HG02981 (cell line): Measurements from ENCODE around the gene MPDZ.

Experiments
- ATAC-seq: cut with Tn5 transposase; IDR thresholded peaks from one replicate; pipeline ENCODE4 v1.9.1; 2021; ENCODE audit warnings: mild to moderate bottlenecking, moderate library complexity; ENCODE audit not compliant: unreplicated experiment

Gene MPDZ, protein sequence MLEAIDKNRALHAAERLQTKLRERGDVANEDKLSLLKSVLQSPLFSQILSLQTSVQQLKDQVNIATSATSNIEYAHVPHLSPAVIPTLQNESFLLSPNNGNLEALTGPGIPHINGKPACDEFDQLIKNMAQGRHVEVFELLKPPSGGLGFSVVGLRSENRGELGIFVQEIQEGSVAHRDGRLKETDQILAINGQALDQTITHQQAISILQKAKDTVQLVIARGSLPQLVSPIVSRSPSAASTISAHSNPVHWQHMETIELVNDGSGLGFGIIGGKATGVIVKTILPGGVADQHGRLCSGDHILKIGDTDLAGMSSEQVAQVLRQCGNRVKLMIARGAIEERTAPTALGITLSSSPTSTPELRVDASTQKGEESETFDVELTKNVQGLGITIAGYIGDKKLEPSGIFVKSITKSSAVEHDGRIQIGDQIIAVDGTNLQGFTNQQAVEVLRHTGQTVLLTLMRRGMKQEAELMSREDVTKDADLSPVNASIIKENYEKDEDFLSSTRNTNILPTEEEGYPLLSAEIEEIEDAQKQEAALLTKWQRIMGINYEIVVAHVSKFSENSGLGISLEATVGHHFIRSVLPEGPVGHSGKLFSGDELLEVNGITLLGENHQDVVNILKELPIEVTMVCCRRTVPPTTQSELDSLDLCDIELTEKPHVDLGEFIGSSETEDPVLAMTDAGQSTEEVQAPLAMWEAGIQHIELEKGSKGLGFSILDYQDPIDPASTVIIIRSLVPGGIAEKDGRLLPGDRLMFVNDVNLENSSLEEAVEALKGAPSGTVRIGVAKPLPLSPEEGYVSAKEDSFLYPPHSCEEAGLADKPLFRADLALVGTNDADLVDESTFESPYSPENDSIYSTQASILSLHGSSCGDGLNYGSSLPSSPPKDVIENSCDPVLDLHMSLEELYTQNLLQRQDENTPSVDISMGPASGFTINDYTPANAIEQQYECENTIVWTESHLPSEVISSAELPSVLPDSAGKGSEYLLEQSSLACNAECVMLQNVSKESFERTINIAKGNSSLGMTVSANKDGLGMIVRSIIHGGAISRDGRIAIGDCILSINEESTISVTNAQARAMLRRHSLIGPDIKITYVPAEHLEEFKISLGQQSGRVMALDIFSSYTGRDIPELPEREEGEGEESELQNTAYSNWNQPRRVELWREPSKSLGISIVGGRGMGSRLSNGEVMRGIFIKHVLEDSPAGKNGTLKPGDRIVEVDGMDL (N-terminal part only)

DNA sequence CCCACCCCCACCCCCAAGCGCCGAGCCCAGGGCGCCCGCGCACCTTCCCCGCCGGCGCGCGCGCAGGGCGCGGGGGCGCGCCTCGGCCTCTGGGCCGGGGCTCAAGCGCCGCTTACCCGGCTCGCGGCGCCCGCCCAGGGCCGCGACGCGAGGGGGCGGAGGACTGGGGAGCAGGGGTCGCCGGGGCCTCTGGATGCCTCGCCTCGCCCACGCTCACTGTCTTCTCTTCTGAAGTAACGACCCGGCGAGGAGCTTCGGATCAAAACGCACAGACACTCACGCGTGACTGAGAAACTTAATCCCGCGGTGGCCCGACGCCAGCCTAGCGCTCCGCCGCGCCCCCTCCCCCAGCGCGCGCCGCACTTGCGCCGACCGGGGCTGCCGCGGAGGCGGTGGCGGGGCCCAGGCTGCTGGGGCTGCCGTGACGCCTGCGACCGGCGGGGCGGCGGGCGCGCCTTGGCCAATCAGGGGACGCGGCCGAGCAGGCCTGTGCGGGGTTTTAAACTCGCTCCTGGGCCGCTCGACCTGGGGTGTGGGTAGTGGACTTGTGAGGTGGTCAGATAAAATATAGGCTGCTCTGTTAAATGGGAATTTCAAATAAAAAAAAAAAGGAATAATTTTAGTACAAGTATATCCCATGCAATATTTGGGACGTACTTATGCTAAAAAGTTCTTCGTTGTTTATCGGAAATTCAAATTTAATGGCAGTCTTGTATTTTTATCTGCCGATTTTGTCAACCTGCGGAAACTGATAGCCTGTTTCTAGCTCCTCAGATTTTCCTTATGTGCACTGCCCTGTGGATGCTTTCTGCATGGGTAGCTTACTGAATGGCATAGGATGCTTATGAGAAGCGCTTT lies at the start of gene MPDZ:
TSS of gene MPDZ (minus strand) at position 409 of the 858 bp plus-strand sequence. CDS start 29,377 bp downstream, outside the sequence.
- no peak for ATAC-seq

DNA sequence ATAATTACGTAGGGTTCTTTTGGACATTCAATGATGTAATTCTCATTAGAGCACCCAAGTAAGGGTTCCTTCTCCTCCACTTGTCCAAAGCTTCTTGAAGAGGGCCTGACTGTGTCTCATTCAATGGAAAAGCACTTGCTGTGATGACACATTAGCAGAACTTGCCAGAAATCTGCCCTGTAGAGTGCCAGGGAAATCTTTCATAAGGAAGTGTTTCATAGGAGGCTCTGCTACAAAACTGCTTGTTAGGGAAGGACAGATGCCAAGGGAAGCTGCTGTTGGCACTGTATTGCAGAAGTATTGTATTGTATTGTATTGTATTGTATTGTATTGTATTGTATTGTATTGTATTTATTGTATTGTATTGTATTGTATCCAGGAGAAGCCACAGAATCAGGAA lies 45.5 kb upstream of the MPDZ start:
- ATAC-seq, result no peak

DNA sequence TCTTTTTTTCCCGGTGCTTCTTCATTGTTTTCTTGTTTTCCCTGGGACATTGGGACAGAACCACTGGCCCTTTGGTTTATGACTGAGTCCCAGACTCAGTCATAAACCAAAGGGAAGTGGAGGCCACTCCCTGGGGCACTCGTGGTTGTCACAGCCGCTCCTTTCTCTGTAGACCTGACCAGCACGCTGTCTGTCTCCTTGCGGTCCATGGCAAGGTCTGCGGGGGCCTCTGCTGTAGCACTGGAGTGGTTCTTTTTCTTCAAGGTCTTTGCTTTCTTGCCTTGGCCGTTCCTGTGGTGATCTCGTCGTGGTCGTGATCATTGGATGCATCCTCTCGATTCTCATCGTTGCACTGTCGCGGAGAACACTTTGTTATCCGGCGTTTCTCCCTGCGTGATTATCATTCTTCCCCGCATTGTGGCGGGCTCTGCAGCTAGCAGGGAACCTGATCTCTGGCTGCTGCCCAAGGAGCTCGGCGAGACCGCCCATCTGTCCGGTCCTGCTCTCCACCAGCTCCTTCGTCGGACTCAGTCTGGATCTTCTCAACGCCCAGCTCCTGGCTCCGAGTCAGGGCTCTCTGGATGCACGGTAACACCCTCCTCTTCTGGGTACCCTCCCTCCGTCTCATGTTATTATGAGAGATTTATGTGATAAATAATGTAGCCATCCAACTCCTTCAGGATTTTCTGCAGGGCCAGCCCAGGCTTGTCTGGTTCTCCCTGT lies 43.5 kb upstream of the MPDZ start:
- ATAC-seq, result no peak

DNA sequence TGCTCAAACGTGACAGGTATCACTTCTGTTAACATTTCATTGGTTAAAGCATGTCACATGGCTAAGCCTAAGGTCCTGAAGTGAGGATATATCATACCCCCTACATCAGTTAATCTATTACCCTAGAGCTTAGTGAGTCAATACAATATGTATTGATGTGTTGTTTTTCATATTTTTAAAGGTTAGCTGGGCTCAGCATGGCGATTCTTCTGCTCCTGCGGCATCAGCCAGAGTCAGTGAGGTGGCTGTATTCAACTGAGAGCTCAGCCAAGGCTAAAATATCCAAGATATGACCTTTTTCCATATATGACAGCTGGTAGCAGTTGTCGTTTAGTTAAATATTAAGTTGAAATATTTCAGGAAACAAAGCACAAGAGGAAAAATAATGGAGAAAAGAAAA lies 38.5 kb upstream of the MPDZ start:
- no peak for ATAC-seq

DNA sequence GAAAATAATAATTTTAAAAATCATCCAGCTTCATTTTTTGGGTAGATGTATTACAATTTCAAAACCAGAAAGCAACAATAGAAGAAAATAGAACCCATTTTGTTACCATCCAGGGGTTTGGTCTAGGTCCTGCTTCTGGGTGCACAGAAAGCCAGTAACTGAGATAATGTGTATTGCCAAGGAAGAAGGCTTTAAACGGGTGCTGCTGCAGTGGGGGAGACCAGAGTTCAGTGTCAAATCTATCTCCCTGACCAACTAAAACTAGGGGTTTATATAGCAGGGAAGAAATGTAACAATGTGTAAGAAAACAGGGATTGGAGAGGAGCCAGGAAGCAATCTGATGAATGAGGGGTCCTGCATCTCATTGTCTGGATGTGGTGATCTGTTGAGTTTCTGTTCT lies 17.5 kb upstream of the MPDZ start:
- no peak for ATAC-seq

DNA sequence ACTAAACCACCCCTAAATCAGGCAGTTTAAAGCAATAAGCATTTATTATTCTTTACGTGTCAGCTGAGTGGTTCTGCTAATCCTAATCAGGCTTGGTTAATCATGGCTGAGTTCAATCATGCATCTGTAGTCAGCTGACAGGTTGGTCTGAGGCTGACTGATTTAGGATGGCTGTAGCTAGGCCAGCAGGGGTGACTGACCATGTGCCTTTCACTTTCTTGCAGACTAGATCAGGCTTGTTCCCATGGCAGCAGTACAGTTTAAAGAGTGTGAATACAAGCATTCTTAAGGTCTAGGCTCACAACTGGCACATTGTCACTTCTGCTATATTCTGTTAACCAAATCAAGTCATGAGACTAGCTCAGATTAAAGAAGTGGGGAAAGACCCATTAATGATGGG lies 16.1 kb upstream of the MPDZ start:
- no peak for ATAC-seq

DNA sequence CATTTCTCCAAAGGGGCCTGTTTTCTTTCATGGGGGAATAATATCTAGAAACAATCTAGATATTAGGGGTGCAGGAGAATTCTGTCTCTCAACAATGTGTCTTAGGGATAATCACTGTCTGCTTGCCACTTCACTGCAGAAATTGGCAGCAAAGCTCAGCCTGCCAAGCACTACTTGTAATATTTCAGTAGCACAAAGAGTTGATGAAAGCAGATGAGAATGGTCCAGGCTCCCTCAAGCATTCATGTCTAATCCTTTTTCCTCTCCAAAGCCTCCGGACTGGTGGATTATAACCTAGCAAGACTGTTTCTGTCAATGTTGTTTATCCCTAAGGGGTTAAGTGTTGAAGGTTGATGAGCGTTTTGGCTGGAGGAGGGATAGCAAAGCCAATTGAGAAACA lies 13.3 kb upstream of the MPDZ start:
- no peak for ATAC-seq

DNA sequence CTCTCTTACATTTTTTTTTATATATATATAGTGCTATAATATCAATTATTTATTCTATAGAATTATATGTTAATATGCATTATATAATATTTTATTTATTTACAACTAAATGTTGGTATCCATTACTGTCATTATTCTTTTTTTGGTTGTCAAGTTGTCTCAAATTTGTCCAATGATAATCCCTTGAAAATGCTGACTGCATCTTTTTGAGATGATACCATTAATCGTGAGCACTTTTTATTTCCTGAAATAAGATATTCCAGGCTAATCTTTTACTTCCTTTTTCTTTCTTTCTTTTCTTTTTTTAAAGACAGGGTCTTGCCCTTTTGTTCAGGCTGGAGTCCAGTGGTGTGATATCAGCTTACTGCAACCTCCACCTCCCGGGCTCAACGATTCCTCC lies 12.7 kb upstream of the MPDZ start:
- no peak for ATAC-seq

DNA sequence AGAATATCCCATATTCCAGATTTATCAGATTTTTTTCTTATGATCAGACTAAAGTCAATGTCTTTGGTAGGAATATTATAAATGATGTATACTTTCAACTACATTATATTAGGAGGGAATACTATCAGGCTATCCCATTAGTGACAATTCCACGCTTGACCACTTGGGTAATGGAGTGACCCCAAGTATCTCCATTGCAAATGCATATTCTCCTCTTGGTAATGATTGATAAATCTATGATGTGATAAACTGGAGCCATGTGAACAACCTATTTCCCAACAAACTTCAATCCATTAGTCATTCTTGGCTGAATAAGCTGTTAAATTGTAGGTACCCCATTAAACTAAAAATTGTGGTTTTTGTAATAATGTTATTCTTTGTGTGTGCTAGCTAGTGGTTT lies 12.2 kb upstream of the MPDZ start:
- ATAC-seq, result no peak

DNA sequence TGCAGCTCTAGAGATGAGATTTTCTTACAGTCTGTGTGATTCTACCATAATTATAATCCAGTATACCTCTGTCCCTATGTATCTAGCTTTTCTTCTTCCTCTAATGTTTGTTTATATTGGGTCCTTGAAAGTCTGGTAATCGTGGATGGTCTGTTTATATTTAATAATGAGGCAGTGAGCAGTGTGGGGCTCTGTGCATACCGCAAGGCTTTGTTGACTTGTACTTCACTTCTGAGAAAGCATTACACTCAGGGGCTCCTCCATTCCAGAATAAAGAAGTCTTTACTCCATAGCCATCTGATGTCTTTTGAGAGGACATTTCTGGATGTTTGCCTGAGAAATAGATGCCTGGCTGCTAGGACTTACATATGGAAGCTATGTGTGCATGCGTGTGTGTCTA lies 4.5 kb upstream of the MPDZ start:
- ATAC-seq, result no peak

DNA sequence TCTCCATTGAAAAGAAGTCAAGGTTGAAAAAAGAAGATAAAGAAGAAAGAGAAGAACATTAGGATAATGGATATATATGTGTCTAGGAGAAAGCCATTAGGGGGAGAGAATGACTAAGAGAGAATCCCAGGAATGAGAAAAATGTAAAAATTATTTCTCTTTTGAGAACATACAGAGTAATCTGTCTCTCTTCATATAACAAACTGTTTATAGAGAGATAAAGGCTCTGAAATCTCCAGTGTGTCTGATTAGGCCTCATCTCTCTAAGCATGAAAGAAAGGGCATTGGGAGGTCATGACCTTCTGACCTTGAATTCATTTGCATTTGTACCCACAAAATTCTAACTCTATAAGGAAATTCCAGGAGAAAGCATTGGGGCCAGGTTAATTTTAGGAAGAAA lies 3.5 kb upstream of the MPDZ start:
- ATAC-seq, result no peak

DNA sequence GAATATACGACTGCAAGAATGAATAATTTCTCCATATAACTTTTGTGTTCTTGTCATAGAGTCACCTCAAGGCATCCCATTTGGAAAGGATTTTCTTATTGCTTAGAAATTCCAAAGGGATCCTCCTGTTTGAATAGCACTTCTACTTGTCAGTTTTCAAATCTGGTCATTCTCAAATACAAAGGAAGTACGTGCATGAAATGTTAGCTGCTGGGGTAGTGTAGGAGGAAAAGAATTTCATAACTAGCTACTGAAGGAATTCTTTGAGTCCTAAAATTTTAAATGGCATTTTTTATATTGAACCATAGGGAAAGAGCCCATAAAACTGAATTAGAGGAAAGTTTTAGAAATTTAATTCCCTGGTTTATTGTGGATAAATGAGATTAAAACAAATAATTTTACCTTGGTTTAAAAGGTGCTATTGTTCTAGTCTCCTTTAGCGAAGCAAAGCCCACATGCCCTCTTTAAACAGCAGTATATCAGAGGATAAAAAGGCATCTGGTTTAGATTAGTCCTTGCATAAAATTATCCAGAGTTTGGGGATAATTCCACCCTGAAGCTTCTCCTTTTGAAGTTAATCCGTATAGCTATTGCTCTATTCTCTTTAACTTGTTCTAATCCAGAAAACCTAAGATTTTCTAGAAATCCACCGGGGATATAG lies 2.0 kb upstream of the MPDZ start:
- no peak for ATAC-seq

DNA sequence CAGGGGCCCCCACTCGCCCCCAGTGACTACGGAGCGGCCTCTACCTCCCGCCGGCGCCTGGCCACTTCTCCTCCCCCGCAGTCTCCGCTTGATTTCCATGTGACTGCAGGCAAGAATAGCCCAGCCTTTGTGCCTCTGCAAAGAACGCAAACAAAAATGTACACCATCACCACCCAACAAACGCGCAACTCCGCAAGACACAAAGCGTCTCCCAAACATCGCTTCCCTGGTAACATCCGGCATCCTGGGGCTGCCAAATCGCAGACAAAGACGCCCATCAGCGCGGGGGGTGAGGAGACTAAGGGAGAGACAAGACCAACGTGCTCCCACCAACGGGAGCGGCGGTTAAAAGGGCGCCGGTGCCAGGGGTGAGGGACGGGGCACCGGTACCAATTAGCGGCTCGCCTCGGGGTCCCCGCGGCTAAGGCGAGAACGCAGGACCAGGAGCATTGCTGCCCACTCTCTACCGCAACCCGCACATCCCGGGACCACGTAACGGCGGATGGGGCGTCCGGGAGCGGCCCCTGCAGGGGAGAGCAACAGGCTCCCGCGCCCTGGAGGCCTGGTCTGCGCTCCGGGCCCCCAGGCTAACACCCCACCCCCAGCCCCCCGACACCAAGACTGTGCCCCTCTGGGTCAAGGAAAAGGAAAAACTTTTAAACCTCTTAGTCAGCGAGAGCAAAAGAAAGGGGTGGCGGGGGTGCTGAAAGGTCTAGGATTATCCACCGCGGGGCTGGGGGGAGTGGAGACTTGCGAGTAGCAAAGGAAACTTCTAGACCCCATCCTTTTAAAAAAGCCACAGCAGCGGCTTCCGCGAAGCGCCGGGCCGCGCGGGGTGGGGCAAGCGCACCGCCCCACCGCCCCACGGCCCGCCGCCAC lies 885 bp downstream of the MPDZ start:
- no peak for ATAC-seq

DNA sequence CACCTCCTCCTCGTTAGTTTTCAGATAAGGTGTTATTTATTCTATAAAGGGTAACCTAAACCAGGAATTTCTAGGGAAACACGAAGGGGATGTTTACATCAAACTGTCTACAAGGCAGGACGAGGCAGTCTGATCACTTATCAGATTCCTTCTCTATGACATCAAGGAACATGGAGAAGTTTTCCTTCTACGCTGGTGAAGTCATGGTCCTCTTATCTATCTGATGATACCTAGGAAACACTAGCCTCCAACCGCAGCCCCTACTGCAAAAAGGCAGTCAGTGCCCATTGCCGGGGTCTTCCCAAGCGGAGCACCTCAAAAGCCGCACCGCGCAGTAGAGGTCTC lies 1.5 kb downstream of the MPDZ start:
- ATAC-seq, result no peak

DNA sequence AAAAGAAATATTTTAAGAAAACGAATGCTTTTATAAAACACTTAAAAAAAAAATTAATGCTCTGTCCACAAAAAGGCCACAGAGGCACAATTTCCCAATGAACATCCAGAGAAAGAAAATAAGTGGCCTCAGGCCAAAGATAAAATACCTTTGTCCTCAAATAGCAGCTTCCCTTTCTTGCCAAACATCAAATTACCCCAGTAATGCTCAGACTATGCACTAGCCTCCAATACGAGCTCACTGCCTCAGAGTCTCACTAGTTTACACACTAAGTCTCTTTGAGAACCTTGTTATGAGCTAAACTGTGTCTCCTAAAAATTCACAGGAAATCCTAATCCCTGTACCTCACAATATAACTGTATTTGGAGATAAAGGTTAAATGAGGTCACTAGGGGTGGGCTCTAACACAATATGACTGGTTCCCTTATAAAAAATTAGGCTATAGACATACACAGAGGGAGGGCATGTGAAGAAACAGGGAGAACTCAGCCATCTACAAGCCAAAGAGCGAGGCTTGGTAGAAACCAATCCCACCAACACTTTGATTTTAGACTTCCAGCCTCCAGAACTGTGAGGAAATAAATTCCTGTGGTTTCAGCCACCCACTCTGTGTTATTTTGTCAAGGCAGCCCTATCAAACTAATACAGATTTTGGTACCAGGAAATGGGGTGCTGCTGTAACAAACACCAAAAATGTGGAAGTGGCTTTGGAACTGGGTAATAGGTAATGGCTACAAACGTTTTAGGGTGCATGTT lies 4.4 kb downstream of the MPDZ start:
- no peak for ATAC-seq

DNA sequence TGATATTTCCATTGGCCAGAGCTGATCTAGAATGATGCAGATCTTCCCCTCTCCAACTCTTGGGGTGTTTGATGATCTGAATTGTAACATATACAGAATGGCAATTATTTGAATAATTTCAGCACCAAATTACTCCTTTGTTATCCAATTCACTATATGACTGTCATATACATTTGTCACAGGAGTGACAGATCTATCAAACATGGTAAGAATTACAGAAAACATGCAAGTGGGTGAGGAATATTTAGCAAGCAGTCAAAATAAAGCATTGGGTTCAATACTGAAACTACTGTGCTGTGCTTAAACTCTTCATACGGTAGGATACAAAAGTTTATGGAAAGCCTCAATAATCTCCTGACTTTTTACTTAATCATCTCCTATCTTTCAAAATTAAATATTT lies 8.8 kb downstream of the MPDZ start:
- ATAC-seq, result no peak

DNA sequence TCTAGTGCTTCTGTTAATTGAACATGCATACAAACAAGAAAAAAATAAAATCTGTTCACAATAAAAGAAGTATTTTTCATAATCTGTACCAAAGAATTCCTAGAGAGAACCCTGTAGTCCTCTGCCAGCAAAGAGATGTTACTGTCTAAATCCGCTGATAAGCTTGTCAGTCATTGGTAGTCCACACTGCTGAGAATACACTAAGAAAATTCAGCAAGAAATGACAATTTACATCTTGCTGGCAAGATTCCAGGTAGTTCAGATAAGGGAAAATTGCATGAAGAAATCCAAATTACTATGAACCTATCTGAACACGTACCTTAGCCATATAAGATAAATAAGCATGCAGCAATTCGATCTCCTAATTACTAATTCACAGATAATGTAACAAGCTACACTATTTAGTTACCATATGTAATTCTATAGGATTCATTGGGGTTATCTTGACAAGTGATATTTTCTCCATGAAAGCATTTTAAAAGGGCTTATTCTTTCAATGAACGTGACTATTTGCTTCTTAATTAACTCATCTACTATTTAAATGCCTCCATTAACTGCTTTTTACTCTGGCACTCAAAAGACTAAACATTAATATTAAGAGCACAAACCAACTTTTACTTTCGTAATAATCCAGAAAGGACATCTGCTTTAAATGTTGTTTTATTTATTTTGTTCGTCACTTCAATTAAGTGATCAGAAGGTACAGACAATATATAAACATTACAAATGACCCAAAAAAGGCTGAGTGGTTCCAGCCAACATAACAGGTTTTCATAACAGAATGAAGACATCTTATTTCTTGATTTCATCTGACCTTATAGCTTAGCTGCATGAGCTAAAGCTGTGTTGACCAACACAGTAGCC lies 9.7 kb downstream of the MPDZ start:
- ATAC-seq, result no peak
